Measurements from ENCODE around the gene ESPNL.

The ESPNL gene

GRCh38 chr2:238117199-238118154, 17.3 kb downstream of the ESPNL start:
- no peak for ATAC-seq

DNA sequence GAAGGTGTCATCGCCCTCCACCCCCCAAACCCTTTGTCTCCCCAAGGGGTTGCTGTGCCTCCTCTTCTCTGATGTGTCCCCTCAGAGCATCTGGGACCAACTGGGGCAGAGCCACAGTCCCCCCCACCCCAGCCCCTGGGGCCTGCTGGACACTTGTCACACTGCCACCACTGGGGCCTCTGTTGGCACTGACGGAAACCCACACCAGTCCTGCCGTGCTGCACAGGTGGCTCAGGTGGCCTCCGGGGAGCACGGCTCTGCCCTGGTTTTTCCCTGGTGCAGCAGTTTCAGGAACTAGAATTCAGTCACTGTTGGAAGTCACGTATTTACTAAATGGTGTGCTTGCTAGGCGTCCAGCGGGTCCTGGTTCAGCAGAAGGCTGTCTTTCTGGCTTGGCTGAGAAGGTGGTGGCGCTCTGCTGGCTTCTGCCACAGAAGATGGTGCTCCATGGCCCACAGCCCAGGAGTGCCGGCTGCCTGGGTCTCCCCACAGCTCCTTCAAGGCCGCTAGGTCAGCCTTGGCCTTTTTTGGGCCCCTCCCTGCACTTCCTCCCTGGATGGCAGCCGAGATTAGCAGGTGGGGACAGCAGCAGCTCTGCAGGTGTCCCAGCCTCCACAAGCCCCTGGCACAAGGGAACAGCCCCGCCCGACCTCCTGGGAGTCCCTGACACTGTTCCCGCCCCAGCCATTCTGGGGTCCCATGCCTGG, 19.8 kb downstream of the ESPNL start:
- no peak for ATAC-seq

DNA sequence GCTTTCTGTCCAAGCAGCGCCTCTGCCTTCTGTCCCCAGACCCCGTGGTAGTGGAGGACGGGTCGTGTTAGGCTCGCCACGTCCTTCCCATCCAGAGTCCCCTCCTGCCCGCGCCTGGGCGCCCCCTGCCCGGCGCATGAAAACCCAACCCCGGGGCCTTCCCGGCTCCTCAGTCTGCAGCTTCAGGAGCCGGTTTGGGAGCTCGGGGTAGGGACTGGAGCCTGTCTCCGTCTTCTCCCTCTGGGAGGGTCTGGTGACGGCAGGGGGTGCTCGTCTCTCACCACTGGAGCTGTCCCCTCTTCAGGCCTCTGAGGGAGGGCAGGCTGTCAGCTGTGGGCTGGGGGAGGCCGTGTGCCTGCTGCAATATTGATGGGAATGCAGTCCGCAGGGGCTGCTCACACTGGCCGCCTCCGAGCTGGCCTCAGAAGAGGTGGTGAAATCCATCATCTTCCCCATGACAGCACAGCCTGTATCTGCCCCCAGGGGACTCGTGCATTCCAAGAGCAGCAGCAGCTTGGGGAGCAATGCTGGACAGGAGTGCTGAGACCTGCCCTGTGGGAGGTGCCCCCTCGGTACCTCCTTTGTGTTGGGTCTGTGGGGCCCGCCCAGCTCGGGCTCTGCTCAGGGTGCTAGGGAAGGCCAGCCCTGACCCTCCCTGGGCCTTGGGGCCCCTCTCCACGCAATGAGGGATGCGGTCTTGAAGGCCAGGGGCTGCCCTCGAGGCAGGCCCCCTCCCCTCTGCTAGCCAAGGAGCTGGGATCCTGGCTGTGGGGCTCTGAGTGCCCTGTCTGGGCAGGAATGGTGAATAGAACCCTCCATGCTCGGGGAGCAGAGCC, 20.5 kb downstream of the ESPNL start:
- no peak for ATAC-seq

DNA sequence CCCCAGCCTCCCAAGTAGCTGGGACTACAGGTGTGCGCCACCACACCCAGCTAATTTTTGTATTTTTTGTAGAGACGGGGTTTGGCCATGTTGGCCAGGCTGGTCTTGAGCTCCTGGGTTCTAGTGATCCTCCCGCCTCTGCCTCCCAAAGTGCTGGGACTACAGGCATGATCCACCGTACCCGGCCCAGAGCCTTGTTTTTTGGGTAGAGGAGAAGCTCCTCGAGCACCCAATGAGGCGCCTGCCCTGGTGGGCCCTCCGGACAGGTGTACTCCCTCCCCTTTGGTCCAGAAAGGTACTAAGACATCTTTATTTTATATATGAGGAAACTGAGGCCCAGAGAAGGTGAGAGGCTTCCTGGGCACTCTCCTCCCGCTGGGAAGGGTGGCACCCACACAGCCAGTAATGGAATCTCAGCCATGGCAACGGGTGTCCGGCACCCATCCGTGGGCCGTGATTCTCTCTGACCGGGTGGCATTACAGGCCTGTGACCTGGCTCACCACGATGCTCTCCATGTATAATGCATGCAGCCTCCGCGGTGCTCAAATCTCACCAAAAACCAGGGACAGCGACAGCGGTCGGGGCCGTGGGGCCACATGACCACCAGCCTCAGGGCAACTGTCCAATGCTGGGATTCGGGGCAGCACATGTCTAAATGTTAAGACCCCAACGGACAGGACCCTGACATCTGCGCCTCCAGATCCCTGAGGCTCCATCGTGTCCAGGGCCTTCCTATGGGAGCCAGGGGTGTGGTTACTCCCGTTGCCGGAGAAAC, 21.6 kb downstream of the ESPNL start:
- no peak for ATAC-seq

GRCh38 chr2:238122287-238123217, 22.4 kb downstream of the ESPNL start:
- ATAC-seq = no peak

- ATAC-seq = no peak
These were observed 23.3 kb downstream of the ESPNL start for GRCh38 chr2:238123218-238123971.

DNA sequence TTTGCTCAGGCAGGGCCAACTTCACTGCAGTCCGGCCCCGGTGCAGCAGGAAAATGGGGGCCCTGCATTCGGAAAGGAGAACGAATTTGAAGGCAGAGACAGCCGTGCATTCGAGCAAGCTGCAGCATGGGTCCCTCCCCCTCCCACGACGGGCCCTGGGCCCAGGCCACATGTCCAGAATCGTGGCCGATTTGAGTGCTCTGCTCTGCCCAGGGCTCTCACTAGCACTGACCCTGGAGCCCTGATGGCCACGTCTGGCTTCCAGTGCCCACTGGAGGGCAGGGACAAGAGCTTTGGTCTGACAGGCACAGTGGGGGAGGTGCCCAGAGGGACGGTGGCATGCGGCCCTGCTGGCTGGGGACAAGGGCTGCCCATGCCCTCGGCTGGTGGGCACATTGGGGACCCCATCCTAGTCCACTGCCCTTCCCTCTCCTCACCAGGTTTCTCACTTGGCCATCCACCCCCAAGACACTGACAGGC, 23.9 kb downstream of the ESPNL start:
- no peak for ATAC-seq

DNA sequence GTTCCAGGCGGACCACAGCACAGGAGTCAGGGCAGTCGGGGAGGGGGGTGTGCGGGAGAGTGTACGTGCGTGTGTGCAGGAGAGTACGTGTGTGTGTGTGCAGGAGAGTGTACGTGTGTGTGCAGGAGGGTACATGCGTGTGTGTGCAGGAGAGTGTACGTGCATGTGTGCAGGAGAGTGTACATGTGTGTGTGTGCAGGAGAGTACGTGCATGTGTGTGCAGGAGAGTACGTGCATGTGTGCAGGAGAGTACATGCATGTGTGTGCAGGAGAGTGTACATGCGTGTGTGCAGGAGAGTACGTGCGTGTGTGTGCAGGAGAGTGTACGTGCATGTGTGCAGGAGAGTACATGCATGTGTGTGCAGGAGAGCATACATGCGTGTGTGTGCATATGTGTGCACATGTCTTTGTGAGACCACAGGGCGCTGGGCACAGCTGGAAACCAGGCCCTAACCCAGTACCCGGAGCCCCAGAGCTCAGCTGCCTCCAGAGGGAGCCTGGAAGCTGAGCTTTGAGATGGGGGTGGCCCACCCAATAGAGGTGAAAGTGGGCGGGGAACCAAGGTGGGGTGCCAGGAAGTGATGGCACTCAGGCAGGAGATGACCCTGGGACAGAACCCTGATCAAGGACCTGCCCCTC, 24.5 kb downstream of the ESPNL start:
- ATAC-seq = no peak

- ATAC-seq = no peak
These were observed 25.2 kb downstream of the ESPNL start for GRCh38 chr2:238125127-238125885.

DNA sequence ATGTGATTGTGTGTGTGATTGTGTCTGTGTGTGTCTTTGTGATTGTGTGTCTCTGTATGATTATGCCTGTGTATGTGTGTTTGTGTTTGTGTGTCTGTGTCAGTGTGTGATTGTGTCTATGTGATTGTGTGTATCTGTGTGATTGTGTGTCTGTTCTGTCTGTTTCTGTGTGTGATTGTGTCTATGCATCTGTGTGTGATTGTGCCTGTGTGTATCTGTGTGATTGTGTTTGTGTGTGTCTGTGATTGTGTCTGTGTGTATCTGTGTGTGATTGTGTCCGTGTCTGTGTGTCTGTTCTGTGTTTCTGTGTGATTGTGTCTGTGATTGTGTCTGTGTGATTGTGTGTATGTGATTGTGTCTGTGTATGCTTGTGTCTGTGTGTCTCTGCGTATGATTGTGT, 26.2 kb downstream of the ESPNL start:
- ATAC-seq = no peak

DNA sequence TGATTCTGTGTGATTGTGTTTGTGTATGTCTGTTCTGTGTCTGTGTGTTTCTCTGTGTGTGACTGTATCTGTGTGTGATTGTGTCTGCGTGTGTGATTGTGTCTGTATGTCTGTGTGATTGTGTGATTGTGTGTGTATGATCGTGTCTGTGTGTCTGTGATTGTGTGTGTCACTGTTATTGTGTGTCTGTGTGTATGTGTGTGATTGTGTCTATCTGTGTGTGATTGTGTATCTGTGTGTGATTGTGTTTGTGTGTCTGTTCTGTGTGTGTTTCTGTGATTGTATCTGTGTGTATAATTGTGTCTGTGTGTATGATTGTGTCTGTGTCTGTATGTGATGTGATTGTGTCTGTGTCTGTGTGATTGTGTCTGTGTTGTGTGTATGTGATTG, 26.6 kb downstream of the ESPNL start:
- no peak for ATAC-seq

DNA sequence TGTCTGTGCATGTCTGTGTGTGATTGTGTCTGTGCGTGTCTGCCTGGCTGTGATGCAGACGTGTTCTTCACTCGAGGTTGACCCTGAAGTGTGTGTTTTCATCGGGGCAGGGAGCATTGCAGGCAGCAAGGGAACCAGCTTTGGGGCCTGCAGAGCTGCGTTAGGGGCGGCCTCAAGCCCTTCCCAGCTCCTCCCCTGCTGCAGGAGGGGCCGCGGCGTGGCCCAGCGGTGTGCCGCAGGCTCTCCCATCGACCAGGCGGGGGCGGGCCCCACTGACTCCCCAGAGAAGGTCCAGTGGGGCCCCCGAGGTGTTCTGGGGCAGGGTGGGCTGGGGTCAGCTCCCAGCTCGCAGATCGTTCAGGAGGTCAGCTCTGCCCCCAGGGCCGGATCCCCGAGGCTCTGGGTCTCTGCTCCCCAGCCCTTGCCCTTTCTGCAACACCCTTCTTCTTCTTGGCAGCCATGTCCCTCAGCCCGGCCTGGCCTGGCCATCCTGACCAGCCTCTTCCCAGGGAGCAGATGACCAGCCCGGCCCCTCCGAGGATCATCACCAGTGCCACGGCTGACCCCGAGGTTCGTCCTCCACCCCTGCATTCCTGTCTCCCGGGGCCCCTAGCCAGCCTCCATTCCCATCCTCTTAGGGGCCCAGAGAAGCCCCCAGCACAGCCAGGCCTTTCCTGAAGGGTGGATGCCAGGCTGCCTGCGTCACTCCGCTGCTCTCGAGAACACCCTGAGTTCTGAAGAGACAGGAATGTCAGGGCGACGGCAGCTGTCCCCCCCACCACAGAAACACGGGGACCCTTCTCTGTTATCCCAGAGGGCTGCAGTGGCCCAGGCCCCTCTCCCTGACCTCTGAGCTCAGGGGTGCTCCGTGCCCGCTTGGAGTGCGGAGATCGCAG, 27.3 kb downstream of the ESPNL start:
- no peak for ATAC-seq

DNA sequence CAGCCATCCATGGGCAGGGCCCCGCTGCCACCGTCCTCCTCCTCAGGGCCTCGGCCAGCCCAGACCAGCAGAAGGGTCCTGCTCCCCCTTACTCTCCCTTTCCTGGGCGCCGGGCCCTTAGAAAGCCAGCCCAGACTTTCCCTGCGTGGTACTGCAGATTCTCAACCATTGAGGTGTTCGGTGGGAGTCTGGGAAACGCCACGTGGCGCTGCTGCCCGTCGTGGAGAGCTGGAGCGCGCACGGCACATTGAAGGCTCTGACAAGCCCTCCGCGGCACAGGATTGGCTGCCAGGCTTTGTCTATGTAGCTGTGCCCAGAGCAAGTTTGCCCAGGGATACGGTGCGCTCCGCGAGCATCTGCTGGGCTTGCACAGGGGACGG, 27.9 kb downstream of the ESPNL start:
- no peak for ATAC-seq

DNA sequence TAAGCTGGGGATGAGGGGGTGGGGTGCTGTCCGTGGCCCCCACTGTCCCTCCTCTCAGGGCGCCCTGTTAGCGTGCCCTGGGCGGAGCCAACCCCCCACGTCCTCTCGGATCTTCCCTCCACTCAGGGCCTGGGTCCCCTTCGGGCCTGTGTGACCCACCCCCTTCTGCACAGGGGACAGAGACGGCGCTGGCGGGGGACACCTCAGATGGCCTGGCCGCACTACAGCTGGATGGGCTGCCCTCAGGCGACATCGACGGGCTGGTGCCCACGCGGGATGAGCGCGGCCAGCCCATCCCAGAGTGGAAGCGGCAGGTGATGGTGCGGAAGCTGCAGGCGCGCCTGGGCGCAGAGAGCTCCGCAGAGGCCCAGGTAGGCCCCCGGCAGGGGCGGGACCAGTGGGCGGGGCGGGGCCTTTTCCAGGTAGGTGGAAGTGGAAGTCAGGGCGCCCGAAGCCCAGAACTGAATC, 28.4 kb downstream of the ESPNL start:
- ATAC-seq = no peak

DNA sequence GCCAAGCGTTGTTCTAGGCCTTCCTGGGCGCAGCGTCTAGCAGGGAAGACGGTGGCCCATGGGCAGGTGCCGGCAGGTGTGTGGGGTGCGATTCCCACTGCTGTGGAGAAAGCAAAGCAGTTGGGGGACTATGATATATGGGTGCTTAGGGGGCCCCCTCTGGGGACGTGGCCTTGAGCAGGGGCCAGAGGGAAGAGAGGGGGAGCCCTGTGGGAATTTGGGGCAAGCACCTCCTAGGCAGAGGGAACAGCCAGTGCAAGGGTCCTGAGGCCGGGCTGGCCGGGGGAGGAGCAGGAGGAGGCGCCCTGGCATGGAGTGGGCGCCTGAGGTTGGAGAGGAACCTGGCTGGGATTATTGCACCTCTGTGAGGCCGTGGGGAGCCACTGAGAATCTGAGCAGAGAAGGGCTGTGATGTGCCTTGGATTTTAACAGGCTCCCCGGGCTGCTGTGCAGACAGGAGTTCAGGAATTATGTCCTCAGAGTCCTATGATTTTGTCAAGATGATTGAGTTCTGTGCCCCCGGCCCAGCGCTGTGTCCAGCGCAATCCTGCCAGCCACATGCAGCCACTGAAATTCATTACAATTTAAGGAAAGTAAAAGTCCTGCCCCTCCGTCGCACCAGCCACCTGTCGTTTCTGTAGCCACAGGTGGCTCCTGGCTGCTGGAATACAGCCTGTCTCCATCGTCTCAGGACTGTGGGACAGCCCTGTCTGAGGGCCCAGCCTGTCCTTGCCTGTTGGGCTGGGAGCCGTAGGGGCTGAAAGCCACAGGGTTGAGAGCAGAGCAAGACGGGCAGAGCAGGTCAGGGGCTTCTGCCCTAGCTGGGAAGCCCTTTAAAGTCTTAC, 29.2 kb downstream of the ESPNL start:
- ATAC-seq = no peak

DNA sequence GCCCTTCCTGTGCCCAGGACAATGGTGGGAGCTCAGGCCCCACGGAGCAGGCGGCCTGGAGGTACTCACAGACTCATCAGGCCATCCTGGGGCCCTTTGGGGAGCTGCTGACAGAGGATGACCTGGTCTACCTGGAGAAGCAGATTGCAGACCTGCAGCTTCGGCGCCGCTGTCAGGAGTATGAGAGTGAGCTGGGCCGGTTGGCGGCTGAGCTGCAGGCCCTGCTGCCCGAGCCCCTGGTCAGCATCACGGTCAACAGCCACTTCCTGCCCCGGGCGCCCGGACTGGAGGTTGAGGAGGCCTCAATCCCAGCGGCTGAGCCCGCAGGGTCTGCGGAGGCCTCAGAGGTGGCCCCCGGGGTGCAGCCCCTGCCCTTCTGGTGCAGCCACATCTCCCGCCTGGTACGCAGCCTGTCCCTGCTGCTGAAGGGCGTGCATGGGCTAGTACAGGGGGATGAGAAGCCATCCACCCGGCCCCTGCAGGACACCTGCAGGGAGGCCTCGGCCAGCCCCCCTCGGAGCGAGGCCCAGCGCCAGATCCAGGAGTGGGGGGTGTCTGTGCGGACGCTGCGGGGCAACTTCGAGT, 30.1 kb downstream of the ESPNL start:
- no peak for ATAC-seq

Data from activated CD4-positive, CD25-positive, alpha-beta regulatory T cell treated with anti-CD3 and anti-CD28 coated beads, Interleukin-2, amount 50 U/mL, for 24 hours (primary cell).